SK-MEL-5 (cell line): ENCODE measurements around the gene KASH5. TPM values are rescaled to one million over a fixed set of nuclear protein-coding genes. Genes with fewer than 3 reads are reported as not detected.
A peak's percentile ranks its signal among the peaks of the same experiment; 100 is the strongest.

Source experiments
- DNase-seq: peaks from one replicate; pipeline ENCODE4 v3.0.0-alpha.2; 2016; ENCODE audit warnings: low read depth, low spot score
- in situ Hi-C: cut with HindIII; loops from 2 replicates; pipeline ENCODE4 v1.10.0; 2016; ENCODE audit warnings: low sequenced_read_pairs, high pct_unique_total_duplicates, low pct_unique_long_range_greater_than_20kb
- total RNA-seq: library from RNA; depleted of rRNA; stranded (reverse); fragments of >200 nt; shearing (Covaris generic); gene quantifications from 2 replicates; pipeline ENCODE4 v1.2.3, GENCODE V29; 2014

Gene KASH5
- total RNA-seq, 1 experiment from 2014 or later, result not detected

DNA sequence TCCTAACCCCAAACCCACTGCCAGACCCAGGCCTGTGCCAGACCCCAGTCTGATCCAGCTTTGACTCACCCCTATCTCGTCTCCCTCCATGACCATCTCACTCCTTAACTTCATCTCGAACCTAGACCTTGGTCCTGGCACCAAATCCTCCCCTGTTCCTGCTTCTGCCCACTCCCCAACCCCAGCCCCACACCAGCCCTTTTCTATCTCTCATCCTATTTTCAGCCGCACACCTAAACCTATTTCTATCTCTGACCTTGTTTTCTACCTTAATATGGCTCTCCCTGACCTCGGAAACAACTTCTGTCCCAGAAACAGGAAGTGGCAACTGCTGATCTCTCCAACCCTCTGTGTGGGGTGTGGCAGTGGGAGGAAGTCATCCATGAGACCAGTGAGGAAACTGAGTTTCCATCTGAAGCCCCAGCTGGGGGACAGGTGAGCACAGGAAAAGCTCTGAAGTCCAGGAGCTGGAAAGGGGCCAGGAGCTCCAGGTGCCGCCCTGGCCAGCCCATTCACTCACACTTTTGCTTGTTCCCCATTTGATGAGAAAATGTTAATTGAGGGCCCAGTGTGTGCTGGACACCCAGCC lies 21.5 kb downstream of the KASH5 start:
- in situ Hi-C loops, result no loop called here

DNA sequence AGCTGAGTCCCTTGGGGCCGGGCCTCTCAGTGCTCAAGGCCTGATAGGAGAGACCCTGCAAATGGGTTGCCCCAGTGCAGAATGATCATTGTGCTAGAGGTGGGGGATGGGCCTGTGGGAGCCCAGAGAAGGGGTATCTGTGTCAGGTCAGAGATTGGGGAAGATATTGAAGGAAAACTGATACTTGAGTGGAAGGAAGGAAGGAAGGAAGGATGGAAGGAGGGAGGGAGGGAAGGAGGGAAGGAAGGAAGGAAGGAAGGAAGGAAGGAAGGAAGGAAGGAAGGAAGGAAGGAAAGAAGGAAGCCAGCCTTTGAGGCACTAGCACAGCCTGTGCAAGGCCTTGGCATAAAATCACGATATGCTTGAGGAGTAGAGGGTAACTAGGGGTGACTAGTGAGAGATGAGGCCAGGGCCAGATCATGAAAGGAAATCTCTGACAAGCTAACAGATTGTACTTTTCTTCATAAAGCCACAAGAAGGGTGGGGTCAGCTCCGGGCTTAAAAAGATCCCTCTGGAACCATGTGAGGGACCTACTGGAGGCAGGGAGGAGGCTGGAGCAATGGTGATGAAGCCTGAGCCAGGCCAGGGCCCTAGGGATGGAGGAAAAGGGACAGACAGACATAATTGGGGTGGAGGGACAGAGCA lies 23.8 kb downstream of the KASH5 start:
- DNase-seq, result no peak
- in situ Hi-C loops, result no loop called here

More for the DNA sequence above, 21.5 kb downstream of the KASH5 start:
- no peak for DNase-seq

DNA sequence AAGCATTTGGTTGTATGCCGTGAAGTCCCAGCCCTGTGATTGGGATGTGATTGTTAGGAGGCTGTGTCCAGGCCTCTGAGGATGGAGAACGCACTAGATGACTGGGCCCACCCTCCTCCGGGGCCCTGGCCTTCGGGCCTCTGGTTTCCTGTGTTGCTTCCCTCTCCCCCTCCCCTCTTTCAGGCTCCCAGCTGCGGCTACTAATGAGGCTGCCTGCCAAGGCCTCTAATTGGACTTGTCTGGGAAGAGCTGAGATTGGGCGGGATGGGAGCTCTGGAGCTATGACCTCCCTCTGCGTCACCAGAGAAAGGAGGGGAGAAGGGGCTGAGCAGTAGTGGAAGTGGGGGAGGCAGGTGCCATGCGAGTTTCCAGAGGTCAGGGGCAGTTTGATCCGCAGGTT lies 25.3 kb downstream of the KASH5 start:
- DNase-seq, result no peak
- in situ Hi-C loops, result no loop called here

DNA sequence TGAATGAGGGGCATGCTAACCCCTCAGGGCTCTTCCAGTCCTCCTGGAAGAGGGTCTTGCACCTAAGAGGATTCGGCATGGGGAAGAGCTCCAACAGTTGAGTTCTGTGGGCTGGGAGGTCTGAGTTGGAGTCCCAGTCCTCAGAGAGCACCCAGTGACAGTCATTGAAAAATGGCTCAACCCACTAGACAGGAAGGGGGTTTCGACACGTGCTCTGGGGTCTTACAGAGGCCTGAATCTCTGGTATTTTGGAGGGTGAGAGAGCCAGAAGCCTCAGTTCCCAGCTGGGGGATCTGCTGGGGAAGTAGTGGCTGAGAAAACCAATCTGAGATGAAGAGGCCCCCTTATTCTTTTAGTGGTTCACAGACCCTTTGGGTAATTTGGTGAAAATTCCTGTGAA lies 26.2 kb downstream of the KASH5 start:
- in situ Hi-C loops, result no loop called here
- DNase-seq, result no peak

DNA sequence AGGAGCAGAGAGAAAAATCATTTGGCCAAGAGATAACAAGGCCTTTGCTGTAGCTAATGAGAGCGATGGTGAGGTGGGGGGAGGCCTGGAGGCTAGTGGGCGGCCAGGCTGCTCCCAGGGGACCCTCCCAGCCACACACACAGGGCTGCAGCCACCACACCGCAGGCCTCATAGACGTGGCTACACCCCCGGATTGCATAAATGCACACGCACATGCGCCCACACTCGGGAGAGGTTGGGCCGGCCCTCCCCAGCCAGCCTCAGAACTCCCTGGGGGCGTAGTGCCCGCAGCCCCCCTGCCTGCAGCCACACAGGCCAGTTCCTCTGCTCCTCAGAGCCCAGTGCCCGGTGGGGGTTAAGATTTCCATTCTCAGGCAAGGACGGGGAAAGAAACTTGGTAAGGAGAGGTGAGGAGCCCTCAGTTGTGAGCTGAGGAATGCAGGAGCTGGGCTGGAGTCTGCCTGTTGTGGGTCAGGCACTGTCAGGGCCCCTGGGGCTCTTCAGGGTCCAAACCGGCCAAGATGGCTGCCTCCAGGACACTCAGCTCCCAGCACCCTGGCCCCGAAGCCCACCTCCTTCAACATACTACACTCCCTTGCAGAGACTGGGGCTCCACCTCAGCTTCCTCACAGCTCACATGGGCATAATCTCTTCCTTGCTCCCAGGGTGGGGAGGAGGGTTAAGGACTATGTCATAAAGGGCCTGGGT lies 27.2 kb downstream of the KASH5 start:
- in situ Hi-C loops, result no loop called here
- no peak for DNase-seq

DNA sequence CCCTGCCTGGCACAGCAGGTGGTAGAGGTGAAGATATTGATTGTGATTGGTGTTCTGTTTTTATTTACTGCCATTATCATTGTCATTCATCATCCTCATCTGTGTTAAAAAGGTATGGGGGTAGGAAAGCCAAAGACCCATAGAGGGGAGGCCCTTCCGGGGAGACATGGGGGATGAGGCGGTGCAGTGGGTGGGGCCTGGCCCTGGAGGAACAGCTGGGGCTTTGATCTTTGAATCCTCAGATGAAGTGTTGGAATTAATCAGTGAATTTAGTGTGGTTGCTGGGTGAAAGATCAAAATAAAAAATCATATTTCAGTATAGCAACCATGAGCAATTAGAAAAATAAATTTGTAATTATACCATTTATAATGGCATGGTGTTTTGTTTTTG lies 27.8 kb downstream of the KASH5 start:
- in situ Hi-C loops, result no loop called here
- no peak for DNase-seq

DNA sequence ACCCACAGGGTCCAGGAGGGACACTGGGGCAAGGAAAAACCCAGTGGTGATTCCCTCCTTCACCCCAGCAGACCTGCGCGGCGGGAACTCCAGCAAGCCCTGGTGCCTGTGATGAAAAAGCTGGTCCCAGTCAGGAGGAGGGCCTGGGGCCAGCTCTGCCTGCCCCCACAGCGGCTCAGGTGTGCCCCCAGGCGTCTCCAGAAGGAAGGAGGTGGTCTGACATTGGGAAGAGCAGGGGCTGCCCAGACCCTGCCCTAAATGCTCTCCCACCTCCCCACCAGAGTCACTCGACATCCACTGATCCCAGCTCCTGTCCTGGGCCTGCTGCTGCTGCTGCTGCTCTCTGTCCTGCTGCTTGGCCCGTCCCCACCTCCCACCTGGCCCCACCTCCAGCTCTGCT lies 29.0 kb downstream of the KASH5 start:
- no peak for DNase-seq
- in situ Hi-C loops, result no loop called here

DNA sequence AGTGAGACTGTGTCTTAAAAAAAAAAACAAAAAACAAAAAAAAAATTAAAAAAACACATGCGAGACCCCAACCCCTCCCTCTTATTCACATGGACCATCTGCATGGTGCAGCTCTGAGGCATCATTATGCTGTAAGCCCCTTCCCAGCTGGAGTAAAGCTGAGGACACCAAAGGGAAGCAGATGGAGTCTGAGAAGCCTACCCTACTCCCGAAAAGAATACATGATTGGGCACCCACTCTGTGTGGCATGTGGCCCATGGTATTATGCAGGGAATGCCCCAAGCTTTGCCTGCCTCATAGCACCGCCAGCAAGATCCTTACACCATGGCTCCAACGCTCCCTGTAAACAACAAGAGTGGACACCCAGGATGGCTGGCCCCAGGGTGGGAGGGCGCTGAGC lies 30.5 kb downstream of the KASH5 start:
- in situ Hi-C loops, result no loop called here
- no peak for DNase-seq

DNA sequence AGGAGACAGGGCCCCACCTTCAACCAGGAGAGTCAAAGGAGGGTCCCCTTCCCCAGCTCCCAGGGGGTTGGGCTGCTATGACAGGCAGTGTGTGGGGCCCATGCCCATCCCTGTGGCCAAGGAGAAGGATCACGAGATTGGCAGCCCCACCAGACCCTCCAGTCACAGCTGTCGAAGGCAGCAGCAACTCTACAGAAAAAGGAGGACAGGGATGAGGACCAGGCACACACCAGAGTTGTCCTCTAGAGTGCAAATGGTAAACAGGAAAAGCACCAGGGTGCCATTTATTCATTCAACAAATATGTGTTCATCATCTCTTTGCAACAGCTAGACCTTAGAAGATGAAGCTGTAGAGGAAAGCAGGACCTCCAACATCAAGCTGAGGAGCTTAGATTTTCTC lies 31.1 kb downstream of the KASH5 start:
- no peak for DNase-seq
- in situ Hi-C loops, result no loop called here

DNA sequence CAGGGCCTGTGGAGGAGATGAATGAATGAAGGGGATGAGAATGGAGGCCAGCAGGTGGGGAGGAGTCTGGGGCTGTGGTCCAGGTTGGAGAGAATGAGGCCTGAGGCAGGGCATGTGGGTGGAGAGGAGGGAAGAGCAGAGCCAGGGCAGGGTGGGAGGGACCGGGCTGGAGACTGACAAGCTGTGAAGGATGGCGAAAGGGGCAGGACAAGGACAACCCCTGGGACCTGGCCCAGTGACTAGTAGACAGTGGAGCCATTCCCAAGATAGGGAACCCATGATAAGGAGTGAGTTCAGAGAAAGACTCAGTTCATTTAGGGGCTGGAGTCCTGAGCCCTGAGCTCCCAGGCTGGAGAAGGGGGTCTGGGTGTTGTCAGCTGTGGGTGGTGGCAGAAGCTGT lies 32.2 kb downstream of the KASH5 start:
- in situ Hi-C loops, result no loop called here
- no peak for DNase-seq

DNA sequence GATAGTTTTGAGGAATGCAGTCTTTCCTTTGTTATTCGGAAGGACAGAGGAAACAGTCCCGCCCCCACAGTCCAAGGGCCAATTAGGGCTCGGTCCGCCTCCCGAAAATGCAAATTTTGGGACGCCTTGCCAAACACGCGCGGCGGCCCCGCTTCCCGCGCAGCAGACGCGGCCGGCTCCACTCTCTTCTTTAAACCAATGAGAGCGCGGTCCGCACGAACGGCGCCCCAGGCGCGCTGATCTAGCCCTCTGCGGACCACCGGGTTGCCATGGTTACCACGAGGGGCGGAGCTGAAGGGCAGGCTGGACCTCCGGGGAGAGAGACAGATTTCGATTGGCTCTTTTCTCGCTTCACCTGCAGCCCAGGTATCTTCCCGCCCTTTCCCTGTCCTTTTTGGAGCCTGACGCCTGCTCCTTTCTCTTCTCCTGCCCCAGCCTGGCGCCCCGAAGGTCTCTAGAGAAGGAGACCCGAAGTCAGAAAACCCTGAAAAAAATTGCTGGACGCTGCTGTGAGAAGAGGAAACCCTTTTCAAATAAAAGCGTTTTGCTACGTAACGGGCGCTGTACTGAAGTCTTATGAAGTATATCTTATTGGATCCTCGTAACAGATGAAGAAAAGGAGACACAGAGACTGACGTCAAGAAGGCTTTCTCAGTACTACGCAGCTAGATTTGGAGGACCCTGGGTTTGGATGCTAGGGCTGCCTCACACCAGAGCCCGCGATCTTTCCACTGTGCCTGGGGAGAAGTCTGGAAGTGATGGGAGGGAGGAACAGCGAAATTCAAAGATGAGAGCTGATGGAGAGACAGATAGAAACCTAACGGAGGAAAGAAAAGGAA lies 33.2 kb downstream of the KASH5 start:
- in situ Hi-C loops, result no loop called here
- DNase-seq, result peak; percentile 60

DNA sequence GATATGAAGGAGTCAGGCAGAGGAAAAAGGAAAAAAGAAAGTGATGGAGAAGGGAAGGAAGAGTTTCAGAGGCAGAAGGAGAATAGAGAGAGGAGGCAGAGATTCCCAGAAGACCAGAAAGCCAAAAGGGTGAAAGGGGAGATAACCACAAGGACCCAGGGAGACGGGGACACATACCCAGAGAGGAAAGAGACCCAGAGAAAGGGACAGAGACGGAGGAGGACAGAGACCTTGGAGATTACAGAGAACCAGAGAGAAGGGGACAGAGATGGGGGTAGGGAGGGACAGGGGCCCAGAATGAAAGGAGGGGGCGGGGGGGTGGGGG lies 33.8 kb downstream of the KASH5 start:
- in situ Hi-C loops, result no loop called here
- no peak for DNase-seq

DNA sequence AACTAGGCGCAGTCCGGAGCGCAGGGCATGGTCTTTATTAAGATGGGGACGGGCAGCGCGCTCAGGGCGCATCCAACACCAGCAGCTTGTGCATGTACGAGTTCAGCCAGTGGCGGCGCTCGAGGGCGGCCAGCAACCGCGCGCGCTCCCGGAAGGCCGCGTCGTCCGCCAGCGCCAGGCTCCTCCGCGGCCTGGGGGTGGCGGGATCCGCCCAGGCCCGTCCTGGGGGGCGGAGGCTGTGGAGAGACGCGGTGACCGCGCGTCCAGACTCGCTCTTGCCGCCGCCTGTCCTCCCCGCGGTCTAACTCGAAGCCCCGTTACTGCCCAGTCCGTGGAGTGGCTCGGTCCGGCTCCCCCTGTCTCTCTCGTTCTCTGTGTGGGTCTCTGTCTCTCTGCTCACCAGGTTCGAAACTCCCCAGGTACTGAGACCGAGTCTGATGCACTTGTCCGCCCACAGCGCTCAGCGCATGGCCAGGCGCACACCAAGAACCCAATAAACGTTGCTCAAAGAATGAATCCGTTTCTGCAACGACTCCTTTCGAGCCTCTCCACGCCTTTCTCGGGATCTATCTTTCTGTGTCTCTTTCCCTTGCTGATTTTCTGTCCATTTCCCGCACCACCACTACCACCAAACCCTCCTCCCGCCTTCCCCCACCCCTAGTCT lies 34.5 kb downstream of the KASH5 start:
- in situ Hi-C loops, result no loop called here
- DNase-seq, result peak; percentile 63

DNA sequence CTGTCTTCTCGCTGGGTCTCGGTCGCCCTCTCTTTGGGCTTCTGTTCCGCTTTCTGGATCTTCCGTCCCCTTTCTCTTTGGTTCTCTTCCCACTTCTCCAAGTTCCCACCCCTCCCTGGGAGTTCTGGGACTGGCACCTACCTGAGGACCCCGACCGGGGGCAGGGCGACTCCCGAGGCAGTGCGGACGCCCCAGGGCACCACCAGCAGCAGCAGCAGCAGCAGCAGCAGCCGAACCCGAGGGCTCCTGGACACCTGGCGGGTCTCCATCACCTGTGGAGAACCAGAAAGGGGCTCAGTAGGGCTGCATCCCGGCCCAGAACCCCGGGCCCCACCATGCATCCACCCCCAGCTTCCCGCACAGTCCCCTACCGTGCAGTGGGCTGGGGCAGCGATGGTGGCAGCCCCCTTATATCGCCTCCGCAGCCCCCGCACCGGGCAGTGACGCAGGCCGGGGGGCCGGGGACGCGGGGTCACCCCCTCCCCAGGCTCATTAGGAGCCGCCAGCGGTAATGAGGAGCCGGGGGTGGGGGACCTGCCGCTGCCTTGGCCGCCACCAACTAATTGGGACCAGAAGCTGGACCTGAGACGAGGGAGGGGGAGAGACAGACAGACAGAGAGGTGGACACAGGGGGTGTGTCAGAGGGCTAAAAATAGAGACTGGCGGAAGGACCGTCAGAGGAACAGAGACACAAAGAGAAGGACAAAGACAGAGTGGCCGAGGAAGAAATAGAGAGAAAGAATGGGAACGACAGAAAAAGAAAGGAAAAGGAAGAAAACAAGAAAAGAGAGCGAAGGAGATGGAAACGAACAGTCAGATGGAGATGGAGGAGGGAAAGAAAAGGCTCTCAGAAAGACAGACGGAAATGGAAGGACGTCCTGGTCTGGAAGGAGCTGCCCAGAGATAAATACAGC lies 35.3 kb downstream of the KASH5 start, which contains the start of gene PTH2:
PTH2 (minus strand) TSS at position 371 of the 914 bp plus-strand sequence; CDS start at position 269, 102 bp downstream.
- DNase-seq, result no peak
- in situ Hi-C loops, result no loop called here

DNA sequence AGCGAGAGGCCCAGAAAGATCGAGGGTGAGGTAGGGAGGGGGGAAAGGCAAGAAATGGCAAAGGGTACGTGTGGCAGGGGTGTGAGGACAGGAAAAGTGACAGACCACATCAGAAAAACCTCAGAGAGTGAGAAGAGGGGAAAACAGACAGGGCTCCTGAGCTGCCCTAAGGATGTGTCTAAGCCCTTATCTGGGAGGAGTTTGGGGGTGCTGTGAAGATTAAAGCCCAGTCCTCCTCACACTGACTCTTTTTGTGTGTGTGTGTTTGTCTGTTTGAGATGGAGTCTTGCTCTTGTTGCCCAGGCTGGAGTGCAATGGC lies 35.9 kb downstream of the KASH5 start:
- in situ Hi-C loops, result no loop called here
- no peak for DNase-seq

DNA sequence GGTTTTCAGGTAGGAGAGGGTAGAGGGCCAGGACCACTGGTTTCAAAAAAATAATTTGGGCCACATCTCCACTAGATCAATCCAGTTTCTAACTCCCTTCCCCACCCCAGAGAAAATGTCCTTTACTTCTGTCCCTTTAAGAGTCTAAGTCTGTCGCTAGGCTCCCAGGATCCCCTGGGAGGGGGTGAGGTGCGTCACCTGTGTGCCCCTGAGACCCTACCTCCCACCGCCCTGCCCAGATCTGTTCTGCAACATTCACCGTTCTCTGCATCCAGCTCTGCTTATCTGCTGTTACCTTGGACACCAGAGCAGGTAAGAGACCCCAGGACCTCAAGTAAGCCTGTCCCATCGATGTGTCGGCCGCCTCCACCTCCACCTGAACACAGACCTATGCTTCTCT lies 37.1 kb downstream of the KASH5 start, which contains the start of gene GFY:
GFY (plus strand) TSS at position 211 of the 400 bp plus-strand sequence. CDS start 1,043 bp downstream, outside the sequence.
- in situ Hi-C loops, result no loop called here
- DNase-seq, result no peak
